Thyroid gland (tissue), 4 donors: ENCODE results near the gene EPB41L5.

Experiments
- CTCF ChIP-seq, 6 experiments: fragments of 200-600 bp in 3 of 6; fragments of 450-650 bp in 3 of 6; sonication (generic) in 3 of 6; IDR thresholded peaks; one replicate each; pipeline ENCODE4 v1.5.1; 2016 to 2019; ENCODE audit warnings: antibody characterized with exemption in 6 of 6, mild to moderate bottlenecking in 2 of 6, inconsistent platforms in 1 of 6, moderate library complexity in 1 of 6
- POLR2A ChIP-seq, 2 donors: fragments of 450-650 bp; IDR thresholded peaks; one replicate each; pipeline ENCODE4 v1.6.1; 2017; ENCODE audit warnings: antibody characterized with exemption in 2 of 2, mild to moderate bottlenecking in 2 of 2, moderate library complexity in 1 of 2

- TF ChIP-seq CTCF (IDR thresholded peaks at IDR 0.05) (no peak), POLR2A (IDR thresholded peaks at IDR 0.05) (no peak)
These were observed 11.4 kb upstream of the EPB41L5 start for GRCh38 chr2:120001471-120001870.
